DMS53 treated with DMSO at 0.1 percent for 48 hours (cell line): ENCODE results near the gene COA8.

Experiments
- DNase-seq: peaks from one replicate; lab custom pipeline; 2025; ENCODE audit not compliant: unreplicated experiment; lab: John Stamatoyannopoulos, UW

Gene COA8

DNA sequence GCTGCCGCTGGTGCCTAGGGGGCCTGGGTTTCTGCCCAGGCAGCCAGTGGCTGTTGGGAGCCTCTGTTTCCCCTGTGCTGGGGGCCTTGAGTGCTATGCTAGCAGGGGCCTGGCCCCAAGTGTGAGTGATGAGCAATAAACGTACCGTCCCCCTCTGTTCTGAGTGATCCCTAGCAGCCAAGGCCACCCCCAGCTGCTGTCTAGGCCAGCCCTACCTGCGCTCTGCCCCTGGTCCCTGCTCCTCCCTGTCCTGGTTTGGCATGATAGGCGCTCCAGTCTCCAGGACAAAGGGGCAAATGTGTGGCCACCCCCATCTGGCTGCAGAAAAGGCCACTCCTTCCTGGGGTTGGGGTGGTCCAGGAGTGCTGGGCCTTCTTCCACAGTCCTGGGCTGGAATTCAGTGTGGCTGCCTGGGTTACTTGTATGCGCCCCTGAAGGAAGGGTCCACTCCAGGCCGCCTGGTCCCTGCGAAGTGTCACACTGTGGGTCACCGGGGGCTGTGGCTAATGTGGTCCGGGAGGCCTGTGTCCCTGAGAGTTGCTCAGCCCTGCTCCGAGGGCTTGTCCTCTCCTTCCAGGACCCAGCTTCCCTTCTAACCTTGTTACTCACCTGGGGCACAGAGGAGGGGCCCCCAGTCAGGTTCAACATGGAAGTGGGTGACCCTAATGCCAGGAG is 26.7 kb upstream of the COA8 start:
- DNase-seq = no peak

GRCh38 chr14:103536693-103537092 is 26.1 kb upstream of the COA8 start:
- no peak for DNase-seq

GRCh38 chr14:103537175-103537990 is 25.4 kb upstream of the COA8 start:
- DNase-seq = no peak

DNA sequence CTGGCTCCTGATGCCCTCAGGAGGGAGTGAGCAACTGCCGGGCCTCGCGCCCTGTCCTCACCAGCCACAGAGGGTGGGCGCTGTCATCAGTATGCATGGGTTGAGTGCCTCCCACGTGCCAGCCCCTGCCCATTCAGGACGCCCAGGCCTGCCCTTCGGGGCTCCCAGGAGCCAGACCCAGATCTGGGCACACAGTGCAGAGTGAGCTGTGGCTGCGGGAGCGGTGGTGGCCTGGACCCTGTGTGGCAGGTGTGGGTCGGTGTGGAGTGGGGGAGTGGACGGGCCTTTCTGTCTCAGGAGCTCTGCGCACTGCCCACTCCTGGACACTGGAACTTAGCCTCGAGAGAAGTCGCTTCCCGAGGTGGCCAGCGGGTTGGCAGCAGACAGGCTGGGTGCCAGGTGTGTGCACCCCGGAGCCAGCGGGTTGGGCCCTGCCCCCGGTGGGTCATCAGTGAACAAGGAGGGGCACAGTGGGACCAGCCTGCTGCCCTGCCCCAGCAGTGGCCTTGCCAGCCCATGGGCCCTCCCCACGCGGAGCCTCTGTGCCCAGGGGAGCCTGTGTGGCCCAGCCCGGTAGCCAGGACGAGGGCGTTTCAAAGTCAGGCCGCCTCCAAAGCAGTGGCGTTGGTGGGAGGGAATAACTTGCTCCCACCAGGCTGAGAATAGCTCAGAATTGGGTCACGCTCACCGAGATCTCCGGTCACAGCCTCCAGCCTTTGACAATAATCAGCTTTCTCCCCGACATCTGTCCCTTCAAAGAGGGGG is 24.3 kb upstream of the COA8 start:
- DNase-seq = no peak

GRCh38 chr14:103539056-103539825 is 23.5 kb upstream of the COA8 start:
- no peak for DNase-seq

- DNase-seq = no peak
Observed at GRCh38 chr14:103540821-103541708, 21.7 kb upstream of the COA8 start.

DNA sequence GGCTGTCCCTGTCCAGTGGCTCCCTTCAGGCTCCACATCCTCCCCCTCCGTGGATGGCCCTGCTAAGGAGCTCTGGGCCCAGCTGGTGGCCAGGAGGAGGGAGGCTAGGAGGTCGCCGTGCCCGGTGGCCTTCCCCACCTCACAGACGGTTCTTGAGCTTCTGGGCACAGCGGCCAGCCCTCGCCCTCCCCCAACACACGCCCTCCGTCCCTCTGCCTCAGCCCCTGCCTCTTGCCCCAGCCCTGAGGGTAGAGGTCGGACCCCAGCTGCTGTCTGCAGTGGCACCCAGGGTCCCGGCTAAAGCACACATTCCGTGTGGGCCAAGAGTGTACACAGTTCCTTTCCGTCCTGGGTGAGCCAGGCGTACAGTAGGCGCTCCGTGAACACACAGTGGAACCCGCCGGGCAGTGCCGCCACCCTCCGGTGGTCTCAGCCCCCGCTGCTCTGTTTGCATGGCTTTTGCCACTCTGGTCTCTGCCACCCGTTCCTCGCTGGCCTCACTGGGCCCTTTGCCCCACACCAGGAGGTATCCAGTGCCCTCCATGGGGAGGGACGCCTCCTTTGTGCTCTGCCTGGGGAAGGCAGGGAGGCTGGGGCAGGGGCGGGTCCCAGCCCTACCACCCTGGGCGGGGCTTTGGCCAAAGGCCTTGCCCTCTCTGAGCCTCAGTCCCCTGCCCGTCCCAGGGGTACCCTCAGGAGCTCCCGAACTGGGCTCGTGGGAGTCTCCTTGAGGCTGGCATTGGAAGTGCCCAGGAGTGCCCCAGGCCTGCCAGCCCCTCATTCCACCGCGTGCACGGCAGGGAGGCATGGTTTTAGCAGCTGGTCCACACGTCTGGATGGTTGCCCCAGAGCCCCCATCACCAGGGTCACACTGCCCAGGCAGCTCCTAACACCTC is 20.8 kb upstream of the COA8 start:
- no peak for DNase-seq

GRCh38 chr14:103542605-103543088 is 20.1 kb upstream of the COA8 start:
- peak; percentile 27 for DNase-seq

DNA sequence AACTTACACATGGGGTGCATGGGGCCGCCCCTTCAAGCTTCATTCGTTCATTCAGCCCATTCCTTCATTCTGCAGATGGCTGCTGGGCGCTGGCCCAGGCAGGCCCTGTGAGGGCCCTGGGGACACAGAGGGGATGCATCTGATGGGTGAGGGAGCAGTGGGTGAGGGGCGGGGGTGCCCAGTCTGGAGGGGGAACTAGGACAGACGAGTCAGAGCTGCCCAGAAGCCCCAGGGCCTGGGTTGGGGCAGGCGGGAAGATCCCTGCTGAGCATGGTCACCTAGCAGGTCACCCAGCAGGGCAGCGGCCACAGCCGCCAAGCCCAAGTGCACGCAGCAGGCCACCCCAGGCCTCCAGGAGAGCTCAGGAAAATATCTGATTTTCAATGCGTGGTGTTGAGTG is 19.6 kb upstream of the COA8 start:
- DNase-seq = no peak

- DNase-seq = no peak
Observed at GRCh38 chr14:103543721-103544387, 18.9 kb upstream of the COA8 start.

DNA sequence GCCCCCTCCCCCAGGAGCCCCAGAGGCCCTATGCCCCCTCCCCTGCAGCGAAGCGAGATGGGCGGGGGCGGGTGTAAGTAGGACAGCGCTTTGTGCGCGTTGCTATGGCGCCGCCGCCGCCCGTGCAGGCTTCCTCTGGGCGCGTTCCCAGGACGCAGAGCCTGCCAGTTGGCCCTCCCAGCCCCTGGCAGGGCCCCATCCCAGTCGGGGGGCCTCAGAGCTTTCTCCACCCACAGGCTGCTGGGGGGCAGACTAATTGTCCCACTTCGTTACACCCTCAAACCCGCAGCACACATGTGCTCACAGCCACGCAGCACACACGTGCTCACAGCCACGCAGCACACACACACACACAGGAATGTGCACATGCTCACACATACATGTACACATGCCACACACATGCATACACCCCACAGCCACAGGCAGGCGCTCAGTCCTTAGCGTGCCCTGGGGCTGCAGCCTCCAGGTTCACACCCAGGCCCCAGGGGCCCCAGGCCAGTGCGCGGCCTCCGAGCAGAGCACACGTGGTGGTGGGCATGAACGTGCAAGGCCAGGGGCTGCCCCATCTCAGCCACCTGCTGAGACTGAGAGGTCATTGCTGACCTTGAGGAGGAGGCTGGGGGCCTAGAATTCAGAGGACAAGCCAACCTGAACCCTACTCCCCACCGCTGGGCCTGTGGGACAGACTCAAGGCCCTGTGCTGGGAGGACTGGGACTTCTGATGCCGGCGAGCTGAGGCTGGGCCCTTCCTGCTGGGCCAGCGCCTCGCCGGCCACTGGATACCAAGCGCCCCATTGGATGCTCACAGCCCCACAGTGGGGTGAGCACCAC is 18.2 kb upstream of the COA8 start:
- DNase-seq = no peak

DNA sequence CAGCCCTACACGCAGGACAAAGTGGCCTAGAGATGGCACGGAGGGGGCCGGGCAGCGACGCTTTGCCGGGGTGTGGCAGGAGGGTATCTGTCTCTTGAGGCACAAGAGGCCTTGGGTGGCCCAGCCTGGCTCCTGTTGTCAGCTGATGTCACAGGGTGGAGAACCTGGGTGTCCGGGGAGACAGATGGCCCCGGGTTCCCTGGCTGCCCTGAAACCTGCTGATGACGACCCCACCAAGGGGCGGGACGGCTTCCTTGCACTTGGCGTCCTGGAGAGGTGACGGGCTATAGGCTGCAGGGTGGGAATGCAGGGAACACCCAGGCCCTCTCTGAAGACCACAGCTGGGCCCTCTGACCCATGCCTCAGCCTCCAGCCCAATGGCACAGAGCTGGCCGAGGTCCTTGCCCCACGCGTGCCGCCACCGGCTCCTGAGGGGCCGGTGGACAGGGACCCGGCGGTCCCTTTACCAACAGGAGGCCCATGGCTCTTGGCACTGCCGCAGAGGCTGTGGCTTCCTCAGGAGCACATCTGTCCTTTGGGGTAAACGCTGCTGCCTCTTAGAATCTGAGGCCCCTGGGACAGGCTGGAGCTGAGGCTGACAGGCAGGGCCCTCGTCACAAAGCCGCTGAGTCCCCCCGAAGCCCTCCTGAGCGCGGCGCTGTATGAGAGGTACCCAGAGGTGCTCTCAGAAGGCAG is 17.4 kb upstream of the COA8 start:
- no peak for DNase-seq

DNA sequence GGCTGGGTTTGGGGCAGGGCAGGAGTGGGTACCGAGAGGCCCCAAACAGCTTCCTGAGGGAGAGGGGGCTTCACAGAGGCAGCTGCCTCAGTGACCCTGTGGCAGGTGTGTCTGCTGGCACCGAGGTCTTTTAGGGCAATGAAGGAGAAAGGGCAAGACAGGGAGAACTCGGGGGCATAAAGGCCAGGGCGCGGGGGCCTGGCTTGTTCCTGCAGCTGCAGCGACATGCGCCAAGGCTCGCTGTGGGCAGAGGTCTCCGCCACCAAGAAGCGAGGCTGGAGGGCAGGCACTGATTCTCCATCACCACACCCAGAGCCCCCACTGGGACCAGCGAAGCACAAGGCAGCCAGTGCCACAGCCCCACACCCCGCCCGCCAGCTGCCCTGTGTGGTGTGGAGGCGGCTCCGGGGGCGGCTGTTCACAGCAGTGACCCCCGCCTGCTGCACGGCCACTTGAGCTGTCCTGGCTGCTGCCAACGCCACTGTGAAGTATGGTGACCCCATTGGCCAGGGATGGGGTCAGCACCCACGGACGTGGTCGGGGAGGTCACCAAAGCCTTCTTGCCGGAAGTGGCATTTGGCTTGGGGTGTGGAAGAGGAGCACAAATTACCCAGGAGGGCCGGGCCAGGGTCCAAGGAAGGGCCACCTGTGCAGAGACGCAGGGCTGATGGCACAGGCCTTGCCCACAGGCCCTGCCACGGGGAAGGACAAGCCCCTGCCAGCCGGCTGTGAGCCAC is 16.7 kb upstream of the COA8 start:
- DNase-seq = no peak

- peak; percentile 51 for DNase-seq
Observed at GRCh38 chr14:103546652-103547454, 15.9 kb upstream of the COA8 start.

- no peak for DNase-seq
Observed at GRCh38 chr14:103547455-103547940, 15.3 kb upstream of the COA8 start.
